Smooth muscle cell of the brain vasculature (primary cell): ENCODE data around the gene CEP295NL.
"Not testable (repeated sequence)": the region's sequence is repeated elsewhere in the genome, so short reads cannot be mapped to it uniquely, and the experiment has no call there.

Experiments
- DNase-seq: peaks from one replicate; pipeline ENCODE4 v3.0.0-alpha.2; 2012; ENCODE audit warnings: low read depth, low spot score

The CEP295NL gene

DNA sequence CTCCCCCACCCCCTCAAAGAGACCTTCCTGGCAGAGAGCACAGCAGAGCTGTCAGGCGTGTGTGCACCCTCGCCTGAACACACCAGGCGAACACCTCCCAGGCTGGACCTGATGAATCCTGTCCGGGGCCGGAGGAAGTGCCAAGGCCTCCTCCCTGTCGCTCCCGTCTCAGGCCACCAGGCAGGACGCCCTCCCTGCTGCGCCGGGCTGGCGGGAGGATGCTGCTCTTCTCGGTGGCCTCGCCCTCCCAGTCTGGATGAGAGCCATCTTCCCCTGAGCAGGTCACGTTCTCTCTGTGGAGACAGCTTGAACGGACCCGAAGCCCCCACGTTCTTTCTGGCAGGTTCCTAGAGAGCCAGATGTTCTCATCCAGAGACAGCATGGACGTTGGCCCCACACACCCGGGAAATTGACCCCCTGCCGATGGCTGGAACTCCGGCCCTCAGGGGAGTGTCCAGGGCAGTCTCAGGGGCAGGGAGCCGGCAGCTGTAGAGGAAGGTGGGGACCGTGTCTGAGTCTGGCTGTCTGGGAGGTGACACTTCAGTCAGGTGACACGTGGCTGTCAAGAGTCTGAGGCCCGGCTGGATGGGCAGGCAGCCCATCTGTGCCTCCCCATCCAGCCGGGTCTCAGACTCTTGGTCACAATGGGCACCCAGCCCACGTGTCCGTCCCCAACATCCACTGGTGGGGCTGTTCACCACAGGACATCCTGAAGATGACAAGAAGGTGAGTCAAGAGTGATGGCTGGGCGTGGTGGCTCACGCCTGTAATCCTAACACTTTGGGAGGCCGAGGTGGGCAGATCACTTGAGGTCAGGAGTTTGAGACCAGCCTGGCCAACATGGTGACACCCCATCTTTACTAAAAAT lies 27.1 kb upstream of the CEP295NL start:
- DNase-seq, result no peak

DNA sequence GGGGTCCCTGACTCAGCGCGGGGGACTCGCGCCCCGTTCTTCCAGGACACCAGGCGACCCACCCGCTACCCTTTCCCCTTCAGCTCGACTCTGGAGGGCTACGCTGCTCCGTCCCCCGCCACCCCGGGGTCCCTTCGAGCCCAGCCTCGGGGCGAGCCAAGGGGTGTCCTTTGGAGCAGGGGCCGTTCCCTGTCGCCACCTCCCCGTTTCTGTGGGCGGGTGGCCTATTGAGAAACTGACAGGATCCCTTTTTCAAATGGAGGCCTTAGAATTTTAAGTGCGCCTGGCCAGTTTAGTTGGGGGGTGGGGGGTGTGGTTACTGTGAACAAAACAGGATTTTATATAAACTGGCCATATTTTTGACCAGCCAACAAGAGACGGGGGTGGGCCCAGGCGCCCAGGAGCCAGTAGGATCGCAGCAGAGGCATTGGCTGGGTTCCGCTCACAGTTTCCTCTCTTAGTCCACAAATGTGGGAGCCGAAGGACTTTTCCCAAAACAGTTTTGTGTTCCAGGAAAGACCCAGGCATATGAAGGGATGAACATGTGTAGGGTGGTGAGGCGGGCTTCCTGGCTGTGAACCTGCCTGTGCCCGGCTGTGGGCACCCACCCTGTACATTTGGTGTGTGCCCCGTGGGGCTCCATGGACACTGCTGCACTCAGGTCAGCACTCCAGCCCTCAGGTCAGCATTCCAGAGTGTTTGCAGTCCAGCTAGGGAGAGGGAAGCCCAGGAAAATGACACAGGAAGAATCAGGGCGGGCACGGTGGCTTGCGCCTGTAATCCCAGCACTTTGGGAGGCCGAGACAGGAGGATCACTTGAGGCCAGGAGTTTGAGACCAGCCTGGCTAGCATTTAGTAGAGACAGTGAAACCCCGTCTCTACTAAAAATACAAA lies 22.9 kb upstream of the CEP295NL start:
- no peak for DNase-seq

DNA sequence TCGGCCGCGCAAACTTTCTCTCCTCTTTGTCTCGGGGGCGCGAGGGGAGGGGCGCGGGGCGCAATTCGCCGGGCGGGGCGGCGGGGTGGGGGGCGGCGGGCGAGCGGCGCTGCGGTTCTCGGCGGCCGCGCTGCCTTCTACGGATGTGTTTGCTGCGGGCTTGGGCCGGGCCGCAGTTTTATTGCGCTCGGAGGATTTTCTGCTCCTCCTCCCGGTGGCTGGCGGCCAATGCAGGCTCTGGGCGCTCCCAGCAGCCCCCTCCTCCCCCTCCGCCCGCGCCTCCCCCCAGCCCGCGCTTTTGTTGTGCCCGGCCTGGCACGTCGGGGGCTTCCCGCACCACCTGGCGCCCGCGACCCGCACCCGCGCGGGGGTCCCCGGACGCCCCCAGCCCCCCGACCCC lies 22.2 kb upstream of the CEP295NL start, which contains the start of gene TIMP2:
Gene TIMP2 (minus strand): TSS at position 154 of the 400 bp plus-strand sequence. CDS start 299 bp downstream, outside the sequence.
- no peak for DNase-seq

DNA sequence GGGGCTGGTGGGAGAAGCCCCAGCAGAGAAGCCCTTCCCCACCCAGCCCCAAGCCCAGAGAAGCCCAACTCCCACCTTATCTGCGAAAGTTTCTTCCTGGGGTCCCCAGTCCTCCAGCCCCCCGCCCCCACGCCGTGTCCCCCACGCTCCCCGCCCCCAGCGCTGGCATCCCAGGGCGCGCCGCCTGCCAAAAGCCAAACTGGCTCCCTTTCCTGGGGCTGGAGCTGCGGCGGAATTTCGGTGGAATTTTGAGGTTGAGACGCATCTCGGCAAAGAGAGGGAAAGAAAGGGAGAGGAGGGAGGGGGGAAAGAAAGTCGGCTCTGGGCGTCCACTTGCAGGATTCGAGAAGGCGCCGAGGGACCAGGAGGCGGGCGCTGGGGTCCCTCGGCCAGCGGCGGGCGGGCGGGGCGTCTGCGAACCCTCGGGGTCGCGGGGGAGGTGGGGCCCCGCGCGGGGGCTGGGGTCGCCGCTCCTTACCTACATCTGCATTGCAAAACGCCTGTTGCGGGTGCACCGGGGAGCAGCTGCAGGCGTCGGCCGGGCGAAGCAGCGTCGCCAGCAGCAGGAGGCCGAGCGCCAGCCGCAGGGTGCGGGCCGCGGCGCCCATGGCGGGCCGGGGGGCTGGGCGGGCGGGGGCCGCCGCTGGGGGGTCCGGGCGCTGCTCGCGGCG lies 21.6 kb upstream of the CEP295NL start:
- no peak for DNase-seq

DNA sequence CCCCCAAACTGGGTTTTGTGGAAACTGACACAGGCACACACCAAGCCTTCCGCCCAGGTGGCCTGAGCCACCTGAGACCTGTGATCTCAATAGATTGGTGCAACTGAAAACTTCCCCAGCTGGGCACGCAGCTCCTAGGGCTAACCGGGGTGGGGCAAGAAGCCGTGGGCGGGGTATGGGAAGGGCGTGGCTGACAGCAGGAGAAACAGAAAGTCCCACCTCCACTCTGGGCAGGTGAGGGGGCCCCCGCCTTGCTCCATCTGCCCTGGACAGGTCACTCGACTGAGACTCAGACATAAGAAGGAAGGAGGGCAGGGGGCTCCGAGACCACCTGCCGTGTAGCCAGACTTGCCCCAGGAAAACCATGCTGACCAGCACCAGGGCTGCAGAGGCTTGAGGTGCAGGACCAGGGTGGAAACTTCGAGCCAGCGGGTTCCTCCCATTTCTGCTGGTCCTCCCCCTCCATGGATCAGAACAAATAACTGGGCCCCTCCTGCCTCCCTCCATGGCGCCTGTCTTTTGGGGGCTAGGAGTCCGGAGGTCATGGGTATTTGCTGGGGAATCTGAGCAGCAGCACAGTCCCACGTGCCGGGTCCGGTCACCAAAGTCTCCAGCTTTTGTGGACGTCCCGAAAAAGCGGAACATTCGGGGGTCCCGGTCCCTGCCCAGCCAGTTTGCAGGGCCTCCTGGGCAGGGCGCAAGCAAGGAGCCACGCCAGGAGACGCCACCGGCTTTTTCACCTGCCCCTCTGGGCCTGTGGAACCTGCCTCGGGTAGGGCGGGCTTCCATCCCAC lies 20.9 kb upstream of the CEP295NL start:
- no peak for DNase-seq

DNA sequence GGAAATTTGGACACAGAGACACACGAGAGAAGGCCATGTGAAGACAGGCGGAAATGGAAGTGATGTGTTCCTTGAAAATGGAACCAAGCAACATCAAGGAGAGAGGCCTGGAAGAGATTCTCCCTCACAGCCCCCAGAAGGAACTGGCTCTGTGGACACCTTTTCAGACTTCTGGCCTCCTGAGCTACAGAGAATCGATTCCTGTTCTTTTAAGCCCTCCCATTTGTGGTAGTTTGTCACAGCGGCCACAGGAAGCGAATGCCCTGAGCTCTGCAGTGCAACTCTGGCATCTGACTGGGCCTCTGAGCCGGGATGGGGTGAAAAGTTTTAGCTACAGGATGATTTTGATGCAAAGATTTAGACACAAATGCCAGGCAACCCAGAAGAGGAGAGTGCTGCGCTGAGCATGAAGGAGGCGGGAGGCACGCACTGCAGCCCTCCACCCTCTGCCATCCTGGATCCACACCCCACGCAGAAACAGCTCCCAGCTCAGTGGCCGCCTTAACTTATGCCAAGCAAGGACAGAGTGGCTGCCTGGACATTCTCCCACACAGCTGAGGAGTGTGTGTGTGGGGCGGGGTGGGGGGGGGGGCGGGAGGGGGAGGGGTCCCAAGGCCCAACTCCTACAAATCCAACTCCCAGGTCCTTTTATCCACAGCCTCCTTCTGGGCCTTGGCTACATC lies 20.0 kb upstream of the CEP295NL start:
- DNase-seq, result no peak

DNA sequence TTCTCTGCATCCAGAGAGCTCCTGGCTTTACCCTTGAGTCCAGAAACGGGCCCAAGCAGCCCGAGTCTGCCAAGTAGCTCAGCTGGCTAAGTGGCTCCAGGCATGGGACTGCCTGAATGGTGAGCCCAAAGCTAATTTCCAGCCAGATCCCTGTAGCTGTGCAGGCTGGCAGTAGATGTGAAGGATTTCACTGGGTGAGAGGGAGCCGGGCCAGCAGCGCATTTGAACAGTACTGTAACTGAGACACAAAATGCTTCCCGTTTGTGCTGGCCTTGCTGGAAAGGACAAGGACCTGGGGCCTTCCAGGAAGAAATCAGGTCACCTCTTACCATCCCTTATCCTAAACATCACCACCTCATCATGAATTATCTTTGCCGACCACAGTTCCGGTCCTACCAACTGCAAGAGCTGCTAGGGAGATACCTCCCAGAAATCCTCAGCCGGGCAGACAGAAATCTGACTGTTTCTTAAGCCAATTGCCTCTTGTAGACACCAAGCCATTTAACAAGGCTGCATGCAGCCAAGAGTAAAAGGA lies 18.5 kb upstream of the CEP295NL start:
- no peak for DNase-seq

DNA sequence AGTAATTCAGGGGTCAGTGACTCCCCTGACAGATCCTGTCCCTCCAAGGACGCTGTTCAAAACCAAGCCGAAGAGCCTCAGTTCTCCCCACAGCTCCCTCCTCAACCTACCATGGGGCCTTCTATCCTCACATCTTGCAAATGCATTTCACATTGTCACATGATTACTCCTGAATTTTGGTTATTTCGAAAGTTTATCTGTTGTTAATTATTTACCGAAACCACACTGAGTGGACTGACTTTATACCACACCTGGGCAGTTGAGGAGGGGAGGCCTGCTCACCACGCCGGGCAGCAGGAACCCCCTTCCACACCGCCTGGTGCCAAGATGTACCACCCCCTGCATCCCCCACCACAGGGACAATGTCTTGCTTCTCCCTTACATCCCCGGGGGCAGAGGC lies 17.5 kb upstream of the CEP295NL start:
- DNase-seq, result no peak

DNA sequence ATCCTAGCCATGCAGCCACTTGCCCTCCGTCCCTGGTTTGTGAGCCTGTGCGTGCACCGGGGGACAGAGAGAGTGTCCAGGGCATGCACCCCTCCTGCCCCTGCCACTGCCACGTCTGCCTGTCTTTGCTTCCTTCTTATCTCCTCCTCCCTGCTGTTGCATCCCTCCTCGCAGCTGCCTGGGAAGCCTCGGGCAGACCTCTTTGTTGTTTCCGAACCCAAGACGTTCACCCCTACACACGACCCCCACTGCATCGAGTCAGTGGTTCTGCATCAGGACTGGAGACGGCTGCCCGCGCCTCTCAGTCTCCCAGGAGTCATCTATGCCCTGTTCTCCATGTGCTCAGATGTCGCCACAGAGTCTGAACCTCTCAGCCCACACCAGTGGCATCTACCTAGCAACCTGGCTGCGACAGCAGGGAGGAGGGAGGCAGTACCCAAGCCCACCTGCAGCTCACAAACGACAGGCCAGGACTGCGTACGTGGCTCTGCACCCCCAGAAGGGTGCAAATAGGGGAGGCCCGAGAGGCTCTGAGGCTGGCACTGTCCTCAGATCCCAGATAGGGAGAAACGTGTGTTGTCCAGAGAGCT lies 17.0 kb upstream of the CEP295NL start:
- DNase-seq, result no peak

DNA sequence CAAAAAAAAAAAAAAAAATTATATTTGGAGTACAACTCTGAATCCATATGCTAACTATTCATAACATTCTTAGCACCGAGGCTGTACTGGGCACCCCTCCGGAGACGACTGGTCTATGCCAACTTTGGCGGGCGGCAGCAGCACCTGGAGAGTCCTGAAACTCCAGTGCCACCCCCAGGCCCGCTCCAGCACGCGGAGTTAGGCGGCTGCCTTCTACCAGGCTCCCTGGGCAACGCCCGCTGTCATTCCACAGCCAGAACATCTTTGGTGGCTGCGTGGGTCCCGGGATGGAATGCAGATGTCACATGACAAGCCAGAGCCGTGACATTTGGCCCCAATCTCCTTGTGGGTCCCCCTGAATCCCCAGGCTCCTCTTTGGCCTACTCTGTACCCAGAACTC lies 16.0 kb upstream of the CEP295NL start:
- DNase-seq, result no peak

DNA sequence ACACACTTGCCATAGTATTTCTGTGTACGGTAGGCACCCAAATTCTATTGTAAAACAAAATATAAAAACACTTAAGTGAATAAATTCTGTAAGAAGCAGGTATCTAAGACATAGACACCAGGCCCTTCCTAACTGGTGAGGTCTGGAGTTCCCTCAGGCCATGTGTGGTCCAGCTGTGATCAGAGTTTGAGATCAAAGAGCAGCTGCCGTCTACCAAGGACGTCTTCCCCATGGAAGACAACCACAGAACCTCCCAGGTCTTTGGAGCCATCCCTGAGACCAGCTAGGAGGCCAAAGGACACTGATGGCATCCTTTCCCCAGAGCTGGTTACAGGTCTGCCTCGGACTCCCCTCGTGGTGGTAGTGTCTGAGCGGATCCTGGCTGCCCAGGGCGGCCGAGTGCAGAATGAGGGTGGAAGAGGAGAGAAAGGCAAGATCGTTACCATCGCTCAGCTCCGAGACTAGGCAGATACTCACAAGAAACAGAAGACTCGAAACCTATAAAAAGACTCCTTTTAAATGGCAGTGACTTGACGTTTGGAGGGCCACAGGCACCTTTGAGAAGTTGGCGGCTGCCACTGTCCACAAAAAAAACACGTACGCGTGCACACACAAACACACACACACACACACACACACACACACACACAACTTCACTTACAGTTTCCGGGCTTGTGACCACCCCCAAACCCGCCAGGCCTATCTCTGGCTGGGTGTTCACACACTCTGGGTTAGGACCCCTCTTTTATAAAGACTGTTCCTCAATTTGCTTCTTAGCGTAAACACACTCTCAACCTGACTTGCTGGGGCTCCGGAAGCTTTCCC lies 14.7 kb upstream of the CEP295NL start:
- no peak for DNase-seq

DNA sequence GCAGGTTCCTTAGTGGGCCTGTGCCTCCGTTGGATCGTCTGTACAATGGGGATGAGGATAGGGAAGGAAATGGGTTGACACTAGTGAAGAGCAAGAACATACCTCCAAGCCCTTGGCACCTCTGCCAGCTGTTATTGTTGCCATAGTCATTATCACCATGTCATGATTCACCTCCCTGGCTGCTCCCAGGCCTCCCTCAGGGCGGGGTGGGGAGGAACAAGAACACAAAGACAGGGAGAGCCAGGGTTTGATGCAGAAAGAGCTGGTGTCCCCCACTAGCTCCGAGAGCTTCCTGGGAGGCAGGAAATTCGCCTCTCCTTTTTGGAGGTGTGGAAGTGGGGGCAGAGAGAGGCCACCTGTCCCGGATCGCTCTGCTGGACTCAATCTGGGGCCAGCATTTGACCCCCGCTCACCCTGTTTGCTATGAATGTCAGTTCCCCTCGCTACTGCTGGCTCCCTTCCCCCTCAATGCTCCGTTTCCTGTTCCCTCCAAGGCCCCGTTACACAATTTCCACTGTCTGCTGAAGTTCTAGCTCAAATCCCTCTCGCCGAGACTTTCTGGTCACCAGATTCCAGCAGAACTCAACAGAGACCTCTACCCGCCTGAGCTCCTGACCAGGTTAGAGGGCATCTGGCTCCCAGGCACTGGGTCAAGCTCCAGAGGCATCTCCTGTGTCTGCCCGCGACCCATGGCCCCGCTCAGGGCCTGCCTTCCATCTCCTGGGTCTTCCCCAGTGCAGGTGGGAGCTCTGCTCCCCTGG lies 13.1 kb upstream of the CEP295NL start:
- DNase-seq, result no peak

DNA sequence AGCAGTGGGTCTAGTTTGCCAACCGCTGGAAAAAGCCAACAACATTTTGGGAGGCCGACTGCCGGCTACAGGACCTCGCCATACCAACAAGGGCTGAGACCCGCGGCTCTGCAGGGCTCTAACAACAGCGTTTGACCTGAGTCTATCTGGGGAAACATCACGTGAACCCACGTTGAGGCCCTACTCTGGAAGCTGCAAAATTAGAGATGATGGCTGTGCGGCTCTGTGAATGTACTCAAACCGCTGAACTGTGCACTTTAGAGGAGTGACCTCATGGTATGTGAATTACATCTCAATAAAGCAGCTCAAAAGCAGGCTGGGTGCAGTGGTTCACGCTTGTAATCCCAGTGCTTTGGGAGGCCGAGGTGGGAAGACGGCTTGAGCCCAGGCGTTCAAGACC lies 10.1 kb upstream of the CEP295NL start:
- DNase-seq, result no peak

DNA sequence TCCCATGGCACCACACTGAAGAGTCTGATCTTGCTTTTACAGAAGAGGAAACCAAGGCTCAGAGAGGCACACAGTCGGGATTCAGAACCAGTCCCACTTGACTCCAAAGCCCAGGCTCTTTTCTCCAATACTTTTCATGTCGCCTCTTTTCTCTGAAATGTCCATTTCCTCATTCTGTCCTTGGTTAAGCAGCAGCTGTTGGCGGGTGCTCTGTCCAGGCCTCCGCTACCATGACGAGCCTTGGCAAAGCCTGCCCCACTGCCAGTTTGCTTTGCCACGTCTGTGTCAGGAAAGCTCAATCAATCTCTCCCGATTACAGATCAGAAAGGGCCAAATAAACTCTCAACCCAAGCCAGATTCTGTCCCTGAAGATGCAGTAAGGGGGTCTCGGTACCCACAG lies 9.1 kb upstream of the CEP295NL start:
- no peak for DNase-seq

DNA sequence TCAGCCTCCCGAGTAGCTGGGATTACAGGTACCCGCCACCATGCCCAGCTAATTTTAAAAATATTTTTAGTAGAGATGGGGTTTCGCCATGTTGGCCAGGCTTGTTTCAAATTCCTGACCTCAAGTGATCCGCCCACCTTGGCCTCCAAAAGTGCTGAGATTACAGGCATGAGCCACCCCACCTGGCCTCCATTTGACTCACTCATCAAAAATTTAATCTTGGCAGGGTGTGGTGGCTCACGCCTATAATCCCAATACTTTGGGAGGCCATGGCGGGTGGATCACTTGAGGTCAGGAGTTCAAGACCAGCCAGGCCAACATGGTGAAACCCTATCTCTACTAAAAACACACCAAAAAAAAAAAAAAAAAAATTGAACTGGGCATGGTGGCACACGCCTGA lies 8.5 kb upstream of the CEP295NL start:
- DNase-seq, result not testable (repeated sequence)

DNA sequence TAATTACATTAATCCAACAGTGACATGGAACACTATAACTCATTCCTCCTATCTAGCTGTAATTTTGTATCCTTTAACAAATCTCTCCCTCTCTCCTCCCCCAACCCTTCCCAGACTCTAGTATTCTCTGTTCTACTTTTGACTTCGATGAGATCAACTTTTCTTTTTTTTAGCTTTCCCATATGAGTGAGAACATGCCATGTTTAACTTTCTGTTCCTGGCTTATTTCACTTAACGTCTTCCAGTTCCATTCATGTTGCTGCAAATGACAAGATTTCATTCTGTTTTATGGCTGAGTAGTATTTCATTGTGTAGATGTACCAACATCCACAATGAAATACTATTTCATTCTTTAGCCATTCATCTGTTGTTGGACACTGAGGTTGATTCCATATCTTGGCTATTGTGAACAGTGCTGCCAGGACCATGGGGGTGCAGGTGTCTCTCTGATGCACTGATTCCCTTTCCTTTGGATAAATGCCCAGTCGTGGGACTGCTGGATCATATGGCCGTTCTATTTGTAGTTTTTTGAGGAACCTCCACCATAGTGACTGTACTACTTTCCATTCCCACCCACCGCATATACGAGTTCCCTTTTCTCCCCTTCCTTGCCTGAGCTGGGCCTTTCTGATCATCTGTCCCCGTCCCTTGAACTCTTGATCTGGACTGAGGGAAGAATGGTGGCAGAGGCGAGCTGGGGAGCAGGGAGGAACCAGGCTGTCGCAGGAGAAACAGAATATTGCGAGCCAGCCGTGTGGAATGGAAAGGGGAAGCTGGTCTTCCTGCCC lies 7.7 kb upstream of the CEP295NL start:
- DNase-seq, result no peak

DNA sequence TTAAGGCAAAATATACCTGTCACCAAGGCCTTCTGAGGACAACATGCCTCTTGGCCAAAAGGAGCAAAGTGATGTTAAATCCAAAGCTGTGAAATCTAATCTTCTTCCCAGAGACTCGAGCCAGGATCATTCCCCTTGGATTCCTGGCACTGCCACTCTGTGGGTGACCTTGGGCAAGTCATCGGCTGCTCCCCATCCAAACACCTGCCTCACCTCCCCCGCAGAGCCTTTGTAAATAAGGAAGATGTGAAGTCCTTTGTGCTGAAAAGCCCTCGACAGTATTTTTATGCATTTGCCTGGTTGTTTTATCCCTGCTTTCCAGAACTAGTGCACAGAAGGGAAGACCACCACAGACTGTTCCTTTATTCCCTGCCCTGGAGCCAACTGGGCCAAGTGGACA lies 5.4 kb upstream of the CEP295NL start:
- DNase-seq, result no peak

DNA sequence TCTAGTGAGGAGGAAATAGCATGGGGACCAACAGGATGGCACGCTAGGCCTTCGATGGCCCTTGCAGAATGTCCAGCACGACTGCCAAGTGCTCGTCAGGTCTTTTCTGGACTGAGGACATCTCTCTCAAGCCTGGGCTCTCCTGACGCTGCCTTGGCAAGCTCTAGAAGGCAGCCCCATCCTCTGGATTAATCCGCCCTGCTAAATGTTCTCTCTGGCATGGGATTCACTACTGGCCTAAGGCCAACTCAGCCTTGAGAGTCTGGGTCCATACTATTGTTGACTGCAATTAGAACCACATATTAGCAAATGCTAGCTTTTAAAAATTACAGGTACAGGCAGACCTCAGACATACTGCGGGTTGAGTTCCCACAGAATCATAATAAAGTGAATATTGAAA lies 2.5 kb upstream of the CEP295NL start:
- DNase-seq, result no peak
